Endothelial cell of umbilical vein (primary cell): ENCODE results near the gene ZBTB32. TPM values are rescaled to one million over a fixed set of nuclear protein-coding genes. Genes with fewer than 3 reads are reported as not detected.

ENCODE experiments used
- BruUV-seq: library from RNA; stranded (reverse); fragments of 400-500 nt; replicated peaks from 2 replicates; lab custom pipeline; 2021; lab: Mats Ljungman, UMichigan
- CTCF ChIA-PET: fragments of 300-600, 350-600 bp; sonication (Branson Sonifier 250); formaldehyde crosslinking; loops from one replicate; lab custom pipeline; 2021; ENCODE audit warnings: antibody characterized with exemption, inconsistent platforms; lab: Charles Lee
- POLR2A ChIA-PET: fragments of 300-600, 350-600 bp; sonication (Branson Sonifier 250); formaldehyde crosslinking; loops from one replicate; lab custom pipeline; 2021; ENCODE audit warnings: antibody characterized with exemption, inconsistent platforms; lab: Charles Lee
- DNase-seq: peaks from one replicate; pipeline ENCODE4 v3.0.0-alpha.2; 2011; ENCODE audit warnings: low read depth, low spot score
- FAIRE-seq: peaks from 2 replicates; lab custom pipeline; 2011; peaks lifted over from hg19 to GRCh38; lab: Jason Lieb, UNC
- H2AFZ ChIP-seq: 2 replicates; pipeline ENCODE4 v1.6.0; 2012; ENCODE audit warnings: low read depth, low read length, control low read depth, inconsistent platforms
- H3K27ac ChIP-seq: 2 replicates; pipeline ENCODE4 v1.5.1; 2011; ENCODE audit warnings: low read depth, mild to moderate bottlenecking, control low read depth, low read length, moderate library complexity; ENCODE audit not compliant: insufficient read depth
- H3K27me3 ChIP-seq, 2 experiments: 2 replicates each; pipeline versions ENCODE4 v1.6.0 to v1.6.1; 2011; ENCODE audit warnings: low read length in 2 of 2, mixed read lengths in 1 of 2; ENCODE audit not compliant: control insufficient read depth in 2 of 2, insufficient read depth in 2 of 2
- H3K36me3 ChIP-seq, 2 experiments: 2 replicates in 1 of 2; 3 replicates in 1 of 2; pipeline ENCODE4 v1.5.1; 2011; ENCODE audit warnings: low read length in 2 of 2, mild to moderate bottlenecking in 1 of 2, moderate library complexity in 1 of 2; ENCODE audit not compliant: control insufficient read depth in 2 of 2, insufficient read depth in 2 of 2; ENCODE audit errors: extremely low read depth in 1 of 2
- H3K4me1 ChIP-seq: 3 replicates; pipeline ENCODE4 v1.5.1; 2011; ENCODE audit warnings: mild to moderate bottlenecking, low read length; ENCODE audit not compliant: control insufficient read depth, insufficient read depth; ENCODE audit errors: extremely low read depth
- H3K4me2 ChIP-seq: 2 replicates; pipeline ENCODE4 v1.6.1; 2011; ENCODE audit warnings: low read length, control low read depth, mixed read lengths; ENCODE audit not compliant: insufficient read depth
- H3K4me3 ChIP-seq, 3 experiments: fragments of 200-600 bp in 1 of 3; sonication (generic), shearing (Covaris generic) in 1 of 3; replicated peaks in 1 of 3; 2 replicates each; pipeline ENCODE4 v1.5.1; 2011 to 2016; ENCODE audit warnings: control low read depth in 3 of 3, low read length in 3 of 3, mild to moderate bottlenecking in 2 of 3, inconsistent platforms in 1 of 3, low read depth in 1 of 3, moderate library complexity in 1 of 3; ENCODE audit not compliant: insufficient read depth in 1 of 3
- H3K79me2 ChIP-seq: 2 replicates; pipeline ENCODE4 v1.6.0; 2012; ENCODE audit warnings: low read length, inconsistent platforms; ENCODE audit not compliant: control insufficient read depth, insufficient read depth
- H3K9ac ChIP-seq: replicated peaks from 2 replicates; pipeline ENCODE3; 2011; ENCODE audit warnings: low read length, control low read depth; ENCODE audit not compliant: insufficient read depth; ENCODE audit errors: extremely low read depth
- H3K9me1 ChIP-seq: replicated peaks from 3 replicates; pipeline ENCODE4 v1.6.0; 2011; ENCODE audit warnings: mild to moderate bottlenecking, low read length; ENCODE audit not compliant: control insufficient read depth, insufficient read depth; ENCODE audit errors: extremely low read depth
- H3K9me3 ChIP-seq: replicated peaks from 2 replicates; pipeline ENCODE4 v1.5.1; 2012; ENCODE audit warnings: low read length, inconsistent platforms; ENCODE audit not compliant: control insufficient read depth, insufficient read depth
- H4K20me1 ChIP-seq: replicated peaks from 2 replicates; pipeline ENCODE3; 2011; ENCODE audit warnings: mild to moderate bottlenecking, low read length; ENCODE audit not compliant: control insufficient read depth, insufficient read depth; ENCODE audit errors: extremely low read depth
- CTCF ChIP-seq, 2 donors: IDR thresholded peaks; 1 replicate in 1 of 2; 2 replicates in 1 of 2; pipeline ENCODE4 v1.5.1; 2011; ENCODE audit warnings: low read length in 2 of 2, mild to moderate bottlenecking in 2 of 2, moderate library complexity in 2 of 2, control low read depth in 1 of 2, inconsistent platforms in 1 of 2, low read depth in 1 of 2; ENCODE audit not compliant: insufficient read depth in 1 of 2; ENCODE audit errors: extremely low read depth in 1 of 2
- EZH2 ChIP-seq: IDR thresholded peaks from 2 replicates; pipeline ENCODE4 v1.6.1; 2012; ENCODE audit warnings: borderline replicate concordance, low read depth, mild to moderate bottlenecking, moderate library complexity, low read length, inconsistent platforms; ENCODE audit not compliant: severe bottlenecking
- FOS ChIP-seq: IDR thresholded peaks from 2 replicates; pipeline ENCODE4 v1.6.1; 2011; ENCODE audit warnings: mild to moderate bottlenecking, low read length, moderate library complexity, borderline replicate concordance; ENCODE audit not compliant: insufficient read depth
- GATA2 ChIP-seq: IDR thresholded peaks from 2 replicates; pipeline ENCODE4 v1.7.0; 2011; ENCODE audit warnings: low read depth, mild to moderate bottlenecking, moderate library complexity, mixed read lengths, low read length; ENCODE audit not compliant: insufficient read length, insufficient read depth
- JUN ChIP-seq: IDR thresholded peaks from 2 replicates; pipeline ENCODE4 v1.6.1; 2011; ENCODE audit warnings: borderline replicate concordance, low read depth; ENCODE audit not compliant: insufficient read length, insufficient read depth
- MAX ChIP-seq: IDR thresholded peaks from 2 replicates; pipeline ENCODE4 v1.6.1; 2011; ENCODE audit not compliant: insufficient read depth, insufficient read length
- MYC ChIP-seq: IDR thresholded peaks from one replicate; pipeline ENCODE4 v1.6.1; 2011; ENCODE audit warnings: mild to moderate bottlenecking, low read depth, low read length
- POLR2A ChIP-seq: IDR thresholded peaks from 2 replicates; pipeline ENCODE4 v1.6.1; 2012; ENCODE audit warnings: low read depth, mild to moderate bottlenecking, control low read depth, low read length
- POLR2AphosphoS5 ChIP-seq: IDR thresholded peaks from 2 replicates; pipeline ENCODE4 v1.6.1; 2012; ENCODE audit warnings: low read depth, mild to moderate bottlenecking, control low read depth, low read length, moderate library complexity; ENCODE audit not compliant: insufficient read depth
- dilution Hi-C: fragments of 300-500 bp; cut with MboI; formaldehyde crosslinking; loops from one replicate; pipeline ENCODE4 v1.15.0; 2019; ENCODE audit warnings: low sequenced_read_pairs; ENCODE audit not compliant: extremely low pct_ligation_motif_present
- intact Hi-C: fragments of 100-400 bp; cut with micrococcal nuclease; formaldehyde crosslinking; loops from one replicate; pipeline ENCODE4 v1.10.0; 2022
- polyA plus RNA-seq, 4 experiments: library from polyadenylated mRNA; depleted of rRNA in 3 of 4; stranded (reverse) in 3 of 4; unstranded in 1 of 4; fragments of >200 nt; gene quantifications; 2 replicates each; pipeline versions ENCODE4 v1.2.1 to v1.2.3, GENCODE V29; 2011 to 2012; ENCODE audit warnings: missing spikeins in 1 of 4
- total RNA-seq: library from RNA; stranded (reverse); gene quantifications from 2 replicates; pipeline ENCODE4 v1.2.3, GENCODE V29; 2021

ZBTB32 gene
- total and polyA plus RNA-seq, 2 donors (not counting 3 experiments of a cell fraction or from before 2014, with no cell fraction given) = not detected

GRCh38 chr19:35755550-35756376 is 51.4 kb downstream of the ZBTB32 start:
- FAIRE-seq = no peak
- intact Hi-C loops (loop anchor here (5.0 kb wide), 1 partner anchor 108 kb away; the partner anchor contains the start of gene COX6B1), dilution Hi-C loops (no loop called here)
- BruUV-seq = no TSS peak
- H3K4me2 ChIP-seq = no peak overlapping the region
- POLR2A ChIA-PET = no interaction called here
- H3K9me1 ChIP-seq = no peaks in the 10 kb centered on the region
- H4K20me1 ChIP-seq = no peaks in the 10 kb centered on the region
- H3K36me3 ChIP-seq = peaks cover 0 to 13% of the 10 kb centered on the region in 2 experiments
- H3K4me1 ChIP-seq = peaks cover 22% of the 10 kb centered on the region
- no peak for DNase-seq
- H3K9me3 ChIP-seq = no peaks in the 10 kb centered on the region
- no peak overlapping the region for H3K9ac ChIP-seq
- H3K27ac ChIP-seq = no peak overlapping the region
- CTCF ChIA-PET = interaction anchor here (0.9 kb wide), 1 partner anchor 10 kb away, joined by 3 read pairs; the partner anchor contains the start of genes PSENEN and U2AF1L4
- H3K79me2 ChIP-seq = peaks cover 14% of the 10 kb centered on the region
- TF ChIP-seq POLR2AphosphoS5 = no peak
- no peak for TF ChIP-seq EZH2
- TF ChIP-seq FOS = no peak
- no peak for TF ChIP-seq GATA2
- TF ChIP-seq MAX = no peak
- TF ChIP-seq CTCF (IDR thresholded peaks at IDR 0.05; ENCODE audit: extremely low read depth in 1 of 2, insufficient read depth in 1 of 2, low read depth in 1 of 2, low read length in 2 of 2) = no peak
- no peak for TF ChIP-seq POLR2A
- TF ChIP-seq JUN = no peak
- no peak for TF ChIP-seq MYC
- no peak overlapping the region for H2AFZ ChIP-seq
- no peaks in the 10 kb centered on the region for H3K27me3 ChIP-seq
- no peak overlapping the region for H3K4me3 ChIP-seq
